ENCODE results near the gene DVL3. TPM values are rescaled to one million over a fixed set of nuclear protein-coding genes. Genes with fewer than 3 reads are reported as not detected.
A peak's percentile ranks its signal among the peaks of the same experiment; 100 is the strongest.

The DVL3 gene
- total RNA-seq, 1 experiment from 2014 or later: 73.4 TPM

DNA sequence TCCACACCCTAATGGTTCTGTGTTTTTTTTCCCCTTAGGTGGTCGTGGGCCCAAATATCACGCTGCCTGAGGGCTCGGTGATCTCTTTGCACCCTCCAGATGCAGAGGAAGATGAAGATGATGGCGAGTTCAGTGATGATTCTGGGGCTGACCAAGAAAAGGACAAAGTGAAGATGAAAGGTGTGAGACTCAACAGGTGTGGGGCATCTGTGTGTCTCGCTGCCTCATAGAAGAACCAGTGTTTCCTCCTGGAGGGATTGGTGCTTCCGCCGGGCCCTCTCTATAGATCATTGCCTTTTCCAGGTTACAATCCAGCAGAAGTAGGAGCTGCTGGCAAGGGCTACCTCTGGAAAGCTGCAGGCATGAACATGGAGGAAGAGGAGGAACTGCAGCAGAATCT lies 13.0 kb upstream of the DVL3 start:
- no TSS peak for BruUV-seq (replicated peaks)
- no peak for DNase-seq (ENCODE audit: unreplicated experiment)
- H3K36me3 Mint-ChIP-seq (ENCODE audit: insufficient read depth, unreplicated experiment): peaks cover 49% of the 10 kb centered on the region
- no peaks in the 10 kb centered on the region for H3K9me3 Mint-ChIP-seq (ENCODE audit: unreplicated experiment)
- peaks cover 5% of the 10 kb centered on the region for H3K4me1 Mint-ChIP-seq (ENCODE audit: insufficient read depth, unreplicated experiment)
- H3K27me3 Mint-ChIP-seq (ENCODE audit: insufficient read depth, unreplicated experiment): no peaks in the 10 kb centered on the region
- intact Hi-C loops (cut with micrococcal nuclease): no loop called here
- ChIA-PET CTCF (interaction anchor here (0.8 kb wide), 1 partner anchor 112 kb away, joined by 3 read pairs; no protein-coding TSS in a partner anchor), POLR2A (no interaction called here)
- no peak overlapping the region for H3K27ac Mint-ChIP-seq (ENCODE audit: low read depth, unreplicated experiment)
- TF ChIP-seq, protein P1, sequence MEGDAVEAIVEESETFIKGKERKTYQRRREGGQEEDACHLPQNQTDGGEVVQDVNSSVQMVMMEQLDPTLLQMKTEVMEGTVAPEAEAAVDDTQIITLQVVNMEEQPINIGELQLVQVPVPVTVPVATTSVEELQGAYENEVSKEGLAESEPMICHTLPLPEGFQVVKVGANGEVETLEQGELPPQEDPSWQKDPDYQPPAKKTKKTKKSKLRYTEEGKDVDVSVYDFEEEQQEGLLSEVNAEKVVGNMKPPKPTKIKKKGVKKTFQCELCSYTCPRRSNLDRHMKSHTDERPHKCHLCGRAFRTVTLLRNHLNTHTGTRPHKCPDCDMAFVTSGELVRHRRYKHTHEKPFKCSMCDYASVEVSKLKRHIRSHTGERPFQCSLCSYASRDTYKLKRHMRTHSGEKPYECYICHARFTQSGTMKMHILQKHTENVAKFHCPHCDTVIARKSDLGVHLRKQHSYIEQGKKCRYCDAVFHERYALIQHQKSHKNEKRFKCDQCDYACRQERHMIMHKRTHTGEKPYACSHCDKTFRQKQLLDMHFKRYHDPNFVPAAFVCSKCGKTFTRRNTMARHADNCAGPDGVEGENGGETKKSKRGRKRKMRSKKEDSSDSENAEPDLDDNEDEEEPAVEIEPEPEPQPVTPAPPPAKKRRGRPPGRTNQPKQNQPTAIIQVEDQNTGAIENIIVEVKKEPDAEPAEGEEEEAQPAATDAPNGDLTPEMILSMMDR (IDR thresholded peaks at IDR 0.05; ENCODE audit: unreplicated experiment): no peak
- H3K4me3 Mint-ChIP-seq (ENCODE audit: unreplicated experiment): no peak overlapping the region

DNA sequence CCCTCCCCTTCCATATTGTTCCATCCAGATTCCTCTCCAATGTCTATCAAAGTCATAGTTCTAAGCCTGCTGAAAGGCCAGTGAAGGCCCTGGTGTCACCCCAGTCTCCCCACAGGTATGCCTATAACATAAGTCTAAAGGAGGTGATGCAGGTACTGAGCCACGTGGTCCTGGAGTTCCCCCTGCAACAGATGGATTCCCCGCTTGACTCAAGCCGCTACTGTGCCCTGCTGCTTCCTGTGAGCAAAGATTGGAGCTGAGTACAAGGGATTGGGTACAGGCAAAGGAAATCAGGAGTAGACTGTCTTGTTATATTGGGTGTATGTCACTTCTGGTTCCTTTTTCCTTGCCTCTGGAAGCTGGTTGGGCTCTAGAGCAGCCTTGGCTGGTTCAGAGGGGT lies 11.8 kb upstream of the DVL3 start:
- Mint-ChIP-seq H3K27ac (ENCODE audit: low read depth, unreplicated experiment) (no peak overlapping the region), H3K4me3 (ENCODE audit: unreplicated experiment) (no peak overlapping the region), H3K27me3 (ENCODE audit: insufficient read depth, unreplicated experiment) (no peaks in the 10 kb centered on the region), H3K4me1 (ENCODE audit: insufficient read depth, unreplicated experiment) (peaks cover 5% of the 10 kb centered on the region), H3K36me3 (ENCODE audit: insufficient read depth, unreplicated experiment) (peaks cover 49% of the 10 kb centered on the region), H3K9me3 (ENCODE audit: unreplicated experiment) (no peaks in the 10 kb centered on the region)
- TF ChIP-seq, protein P1 (IDR thresholded peaks at IDR 0.05; ENCODE audit: unreplicated experiment): no peak
- POLR2A ChIA-PET: interaction anchor here (0.5 to 4.4 kb wide), 2 partner anchors 8 to 298 kb away, joined by 3 to 39 read pairs; partner anchors contain the start of gene EIF2B5
- intact Hi-C loops (cut with micrococcal nuclease): no loop called here
- DNase-seq (ENCODE audit: unreplicated experiment): no peak
- CTCF ChIA-PET: interaction anchor here (0.6 to 1.7 kb wide), 2 partner anchors 36 to 259 kb away, joined by 3 to 4 read pairs; partner anchors contain the start of gene PARL
- BruUV-seq (replicated peaks): no TSS peak

DNA sequence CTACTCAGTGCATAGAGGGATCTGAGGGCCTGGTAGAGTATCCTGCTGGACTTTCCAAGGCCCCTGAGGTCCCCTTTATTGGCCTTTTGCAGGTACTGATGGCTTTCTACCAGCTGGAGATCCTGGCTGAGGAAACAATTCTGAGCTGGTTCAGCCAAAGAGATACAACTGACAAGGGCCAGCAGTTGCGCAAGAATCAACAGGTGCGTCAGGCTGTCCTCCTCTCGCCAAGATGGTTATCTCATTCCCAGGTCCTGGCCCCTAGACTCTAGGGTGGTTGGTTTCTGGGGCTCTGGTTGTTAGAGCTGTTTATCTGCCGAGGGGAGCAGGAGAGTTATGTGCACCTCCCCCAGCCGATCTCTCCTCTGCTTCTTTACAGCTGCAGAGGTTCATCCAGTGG lies 10.7 kb upstream of the DVL3 start:
- peaks cover 39% of the 10 kb centered on the region for H3K36me3 Mint-ChIP-seq (ENCODE audit: insufficient read depth, unreplicated experiment)
- intact Hi-C loops (cut with micrococcal nuclease): loop anchor here (2.0 kb wide), 1 partner anchor 144 kb away; no protein-coding TSS in a partner anchor
- POLR2A ChIA-PET: interaction anchor here (0.9 to 4.4 kb wide), 3 partner anchors 9 to 105 kb away, joined by 3 to 39 read pairs (median 3); partner anchors contain the start of genes EEF1AKMT4 and EIF2B5

DNA sequence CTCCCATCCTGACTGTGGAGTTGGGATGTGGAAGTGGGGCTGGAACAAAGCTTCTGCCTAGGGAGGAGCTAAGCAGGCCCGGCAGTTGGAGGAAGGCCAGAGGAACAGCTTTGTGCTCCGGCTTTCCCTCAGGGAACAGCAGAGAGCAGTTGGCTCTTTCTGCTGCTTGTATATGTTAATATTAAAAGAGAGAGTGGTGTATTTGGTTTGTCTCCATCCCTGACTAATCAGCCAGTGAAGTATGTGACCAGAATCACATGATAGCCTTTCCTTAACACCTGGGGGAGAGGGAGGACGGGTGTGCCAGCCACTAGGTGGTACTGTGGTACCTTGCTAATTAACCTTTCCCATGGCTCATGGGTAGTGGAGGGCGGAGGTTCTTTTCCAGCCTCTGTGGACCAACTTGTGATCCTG lies 10.1 kb upstream of the DVL3 start:
- Mint-ChIP-seq H3K27me3 (ENCODE audit: insufficient read depth, unreplicated experiment) (no peaks in the 10 kb centered on the region), H3K9me3 (ENCODE audit: unreplicated experiment) (no peaks in the 10 kb centered on the region), H3K36me3 (ENCODE audit: insufficient read depth, unreplicated experiment) (peaks cover 33% of the 10 kb centered on the region), H3K4me3 (ENCODE audit: unreplicated experiment) (no peak overlapping the region), H3K4me1 (ENCODE audit: insufficient read depth, unreplicated experiment) (peaks cover 2% of the 10 kb centered on the region), H3K27ac (ENCODE audit: low read depth, unreplicated experiment) (no peak overlapping the region)
- peak; percentile 68 for DNase-seq (ENCODE audit: unreplicated experiment)
- BruUV-seq (replicated peaks): no TSS peak
- POLR2A ChIA-PET: interaction anchor here (1.1 to 4.4 kb wide), 2 partner anchors 10 to 105 kb away, joined by 3 to 39 read pairs; partner anchors contain the start of genes EEF1AKMT4 and EIF2B5
- intact Hi-C loops (cut with micrococcal nuclease): loop anchor here (1.0 to 2.0 kb wide), 2 partner anchors 105 to 144 kb away; no protein-coding TSS in a partner anchor
- TF ChIP-seq, protein P1 (IDR thresholded peaks at IDR 0.05; ENCODE audit: unreplicated experiment): peak; percentile 33
- CTCF ChIA-PET: interaction anchor here (0.7 to 2.8 kb wide), 8 partner anchors 13 to 996 kb away, joined by 3 to 10 read pairs (median 4); partner anchors contain the start of gene EEF1AKMT4

More for the DNA sequence above, 10.7 kb upstream of the DVL3 start:
- H3K27ac Mint-ChIP-seq (ENCODE audit: low read depth, unreplicated experiment): no peak overlapping the region
- no TSS peak for BruUV-seq (replicated peaks)
- CTCF ChIA-PET: interaction anchor here (0.5 to 2.8 kb wide), 10 partner anchors 9 to 1195 kb away, joined by 3 to 10 read pairs (median 4); partner anchors contain the start of genes EEF1AKMT4, EIF2B5 and PARL
- no peaks in the 10 kb centered on the region for H3K27me3 Mint-ChIP-seq (ENCODE audit: insufficient read depth, unreplicated experiment)
- peaks cover 5% of the 10 kb centered on the region for H3K4me1 Mint-ChIP-seq (ENCODE audit: insufficient read depth, unreplicated experiment)
- H3K4me3 Mint-ChIP-seq (ENCODE audit: unreplicated experiment): no peak overlapping the region
- no peaks in the 10 kb centered on the region for H3K9me3 Mint-ChIP-seq (ENCODE audit: unreplicated experiment)
- peak; percentile 27 for DNase-seq (ENCODE audit: unreplicated experiment)
- TF ChIP-seq, protein P1 (IDR thresholded peaks at IDR 0.05; ENCODE audit: unreplicated experiment): no peak

Data from MCF 10A (cell line).